ENCODE measurements around the gene LAMA2. TPM values are rescaled to one million over a fixed set of nuclear protein-coding genes. Genes with fewer than 3 reads are reported as not detected.
A peak's percentile ranks its signal among the peaks of the same experiment; 100 is the strongest.
"Not testable (repeated sequence)": the region's sequence is repeated elsewhere in the genome, so short reads cannot be mapped to it uniquely, and the experiment has no call there.

The LAMA2 gene
- total RNA-seq, 1 donor from 2014 or later: 185 TPM

- DNase-seq: no peak
- Histone ChIP-seq H3K9me3 (replicated peaks) (no peaks in the 10 kb centered on the region), H3K4me1 (peaks cover 5% of the 10 kb centered on the region), H3K27me3 (ENCODE audit: low read depth) (no peaks in the 10 kb centered on the region), H3K4me3 (no peak overlapping the region), H3K36me3 (peaks cover 38% of the 10 kb centered on the region), H3K27ac (replicated peaks) (no peak overlapping the region)
- no peak for TF ChIP-seq CTCF (IDR thresholded peaks at IDR 0.05; ENCODE audit: borderline replicate concordance)
- intact Hi-C loops (cut with micrococcal nuclease): no loop called here
Observed at GRCh38 chr6:129164032-129164431, 281.1 kb downstream of the LAMA2 start.

GRCh38 chr6:129172279-129172995 lies 289.5 kb downstream of the LAMA2 start:
- DNase-seq: peak; percentile 23
- H3K4me1 ChIP-seq: peaks cover 13% of the 10 kb centered on the region
- intact Hi-C loops (cut with micrococcal nuclease); H3K36me3 ChIP-seq; H3K27me3 ChIP-seq (ENCODE audit: low read depth); H3K9me3 ChIP-seq (replicated peaks): not testable (repeated sequence)
- H3K27ac ChIP-seq (replicated peaks): peak overlapping the region; percentile 58
- peak overlapping the region; percentile 45 for H3K4me3 ChIP-seq

- intact Hi-C loops (cut with micrococcal nuclease): no loop called here
- TF ChIP-seq CTCF (IDR thresholded peaks at IDR 0.05; ENCODE audit: borderline replicate concordance): no peak
- H3K27me3 ChIP-seq (ENCODE audit: low read depth): no peaks in the 10 kb centered on the region
- no peaks in the 10 kb centered on the region for H3K9me3 ChIP-seq (replicated peaks)
- no peak overlapping the region for H3K4me3 ChIP-seq
- H3K27ac ChIP-seq (replicated peaks): no peak overlapping the region
- peaks cover 7% of the 10 kb centered on the region for H3K36me3 ChIP-seq
- no peak for DNase-seq
- H3K4me1 ChIP-seq: peaks cover 39% of the 10 kb centered on the region
Observed at GRCh38 chr6:129175066-129175465, 292.1 kb downstream of the LAMA2 start.

GRCh38 chr6:129177801-129178200 lies 294.9 kb downstream of the LAMA2 start:
- no peaks in the 10 kb centered on the region for H3K27me3 ChIP-seq (ENCODE audit: low read depth)
- no peaks in the 10 kb centered on the region for H3K9me3 ChIP-seq (replicated peaks)
- peaks cover 5% of the 10 kb centered on the region for H3K36me3 ChIP-seq
- TF ChIP-seq CTCF (IDR thresholded peaks at IDR 0.05; ENCODE audit: borderline replicate concordance): no peak
- DNase-seq: no peak
- H3K4me3 ChIP-seq: no peak overlapping the region
- intact Hi-C loops (cut with micrococcal nuclease): no loop called here
- peak overlapping the region; percentile 58 for H3K27ac ChIP-seq (replicated peaks)
- peaks cover 65% of the 10 kb centered on the region for H3K4me1 ChIP-seq

- intact Hi-C loops (cut with micrococcal nuclease): no loop called here
- no peak for TF ChIP-seq CTCF (IDR thresholded peaks at IDR 0.05; ENCODE audit: borderline replicate concordance)
- Histone ChIP-seq H3K4me3 (no peak overlapping the region), H3K4me1 (peaks cover 77% of the 10 kb centered on the region), H3K36me3 (peaks cover 6% of the 10 kb centered on the region), H3K27ac (replicated peaks) (peak overlapping the region; percentile 58), H3K9me3 (replicated peaks) (no peaks in the 10 kb centered on the region), H3K27me3 (ENCODE audit: low read depth) (no peaks in the 10 kb centered on the region)
- DNase-seq: no peak
Observed at GRCh38 chr6:129179283-129179682, 296.3 kb downstream of the LAMA2 start.

- H3K9me3 ChIP-seq (replicated peaks): no peaks in the 10 kb centered on the region
- peak overlapping the region; percentile 58 for H3K27ac ChIP-seq (replicated peaks)
- intact Hi-C loops (cut with micrococcal nuclease): no loop called here
- peaks cover 6% of the 10 kb centered on the region for H3K36me3 ChIP-seq
- no peaks in the 10 kb centered on the region for H3K27me3 ChIP-seq (ENCODE audit: low read depth)
- no peak overlapping the region for H3K4me3 ChIP-seq
- DNase-seq: no peak
- TF ChIP-seq CTCF (IDR thresholded peaks at IDR 0.05; ENCODE audit: borderline replicate concordance): no peak
- peaks cover 83% of the 10 kb centered on the region for H3K4me1 ChIP-seq
Observed at GRCh38 chr6:129181001-129181400, 298.1 kb downstream of the LAMA2 start.
